NCI-H1092 treated with DMSO at 0.1 percent for 48 hours (cell line): ENCODE measurements around the gene PDXK.

Experiments used
- DNase-seq: peaks from one replicate; lab custom pipeline; 2025; lab: John Stamatoyannopoulos, UW

Gene PDXK

DNA sequence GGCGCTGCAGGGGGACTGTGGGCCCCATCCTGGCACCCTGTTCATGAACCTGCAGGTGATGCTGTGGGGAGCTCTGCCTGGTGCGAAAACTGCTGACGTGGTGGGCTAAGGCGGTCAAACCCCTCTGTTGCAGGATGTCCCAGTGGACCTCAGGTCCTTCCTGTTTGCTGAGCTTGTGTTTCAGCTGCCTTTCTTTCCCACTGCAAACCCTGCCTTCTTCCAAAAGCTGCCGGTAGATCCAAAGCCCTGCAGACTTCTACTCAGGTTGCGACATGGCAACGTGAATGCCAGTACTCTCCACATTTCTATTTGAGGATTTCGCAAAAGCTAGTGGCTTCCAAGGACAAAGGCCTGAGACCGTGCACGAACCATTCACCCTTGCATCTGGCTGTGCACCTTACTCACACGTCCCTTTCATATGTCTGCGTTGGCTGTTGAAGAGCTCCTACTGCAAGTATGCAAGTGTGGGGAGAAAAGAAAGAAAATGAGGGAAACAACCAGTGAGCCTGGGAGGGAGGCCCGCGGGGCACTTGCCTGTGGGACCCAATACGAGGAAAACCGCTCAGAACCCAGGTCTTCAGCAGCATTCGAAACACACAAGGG, 64.3 kb downstream of the PDXK start:
- no peak for DNase-seq

DNA sequence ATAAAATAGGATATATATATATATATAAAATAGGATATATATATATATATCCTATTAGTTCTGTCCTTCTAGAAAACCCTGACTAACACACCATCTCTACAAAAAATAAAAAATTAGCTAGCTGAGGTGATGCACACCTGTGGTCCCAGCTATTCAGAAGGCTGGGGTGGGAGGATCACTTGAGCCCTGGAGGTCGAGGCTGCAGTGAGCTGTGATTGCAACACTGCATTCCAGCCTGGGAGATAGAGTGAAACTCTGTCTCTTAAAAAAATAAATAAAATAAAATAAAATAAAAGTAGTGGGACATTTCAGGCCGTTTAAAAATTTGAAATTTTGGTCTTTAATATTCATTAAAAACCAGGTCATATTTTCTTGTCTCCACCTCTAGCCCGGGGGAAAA, 66.2 kb downstream of the PDXK start:
- DNase-seq = no peak

DNA sequence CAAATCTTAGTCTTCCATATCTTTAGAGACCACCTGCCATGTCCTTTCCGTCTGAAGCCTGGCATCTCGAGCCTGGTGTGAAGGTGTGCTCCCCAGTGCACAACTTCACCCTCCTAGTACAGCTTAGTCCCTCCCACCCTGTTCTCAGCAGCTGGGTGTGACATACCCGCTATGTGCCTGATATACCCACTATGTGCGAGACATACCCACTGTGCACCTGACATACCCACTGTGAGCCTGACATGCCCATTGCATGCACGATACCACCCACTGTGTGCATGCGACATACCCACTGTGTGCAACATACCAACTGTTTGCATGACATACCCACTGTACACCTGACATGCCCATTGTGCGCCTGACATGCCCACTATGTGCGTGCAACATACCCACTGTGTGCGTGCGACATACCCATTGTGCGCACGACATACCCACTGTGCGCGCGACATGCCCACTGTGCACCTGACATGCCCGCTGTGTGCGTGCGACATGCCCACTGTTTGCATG, 67.4 kb downstream of the PDXK start:
- DNase-seq = no peak

GRCh38 chr21:43786807-43787440, 68.0 kb downstream of the PDXK start:
- no peak for DNase-seq

DNA sequence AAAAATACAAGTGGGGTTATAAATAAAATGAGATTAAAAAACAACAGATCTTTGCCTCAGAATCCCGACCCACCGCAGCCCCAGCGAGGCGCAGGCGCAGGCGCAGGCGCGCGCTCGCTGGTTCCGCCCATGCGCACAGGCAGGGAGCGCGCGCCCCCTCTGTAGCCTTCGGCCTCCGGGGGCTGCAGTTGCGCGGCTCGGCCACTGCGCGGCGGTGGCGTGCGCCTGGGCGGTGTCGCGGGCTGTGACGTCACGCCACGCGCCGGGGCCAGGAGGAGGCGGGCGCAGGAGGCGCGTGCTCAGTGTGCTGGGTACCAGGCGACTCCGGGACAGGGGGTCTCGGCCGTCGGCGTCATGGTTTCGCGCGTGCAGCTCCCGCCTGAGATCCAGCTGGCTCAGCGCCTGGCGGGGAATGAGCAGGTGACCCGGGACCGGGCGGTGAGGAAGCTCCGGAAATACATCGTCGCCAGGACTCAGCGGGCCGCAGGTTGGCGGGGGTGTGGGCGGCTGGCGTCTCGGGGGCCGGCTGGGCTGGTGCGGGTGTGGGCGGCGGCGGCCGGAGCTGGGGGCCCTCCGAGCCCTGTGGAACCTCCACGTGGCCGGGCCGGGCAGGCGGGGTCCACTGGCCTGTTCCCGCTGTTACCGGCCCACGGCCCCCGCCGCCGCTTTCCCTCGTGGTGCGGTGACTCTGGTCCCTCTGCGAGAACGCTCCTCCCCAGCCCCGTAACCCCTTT, 70.5 kb downstream of the PDXK start, which contains the start of gene RRP1:
TSS of gene RRP1 (plus strand) at position 302 of the 734 bp plus-strand sequence. CDS start at position 355, 53 bp downstream.
- peak; percentile 93 for DNase-seq

DNA sequence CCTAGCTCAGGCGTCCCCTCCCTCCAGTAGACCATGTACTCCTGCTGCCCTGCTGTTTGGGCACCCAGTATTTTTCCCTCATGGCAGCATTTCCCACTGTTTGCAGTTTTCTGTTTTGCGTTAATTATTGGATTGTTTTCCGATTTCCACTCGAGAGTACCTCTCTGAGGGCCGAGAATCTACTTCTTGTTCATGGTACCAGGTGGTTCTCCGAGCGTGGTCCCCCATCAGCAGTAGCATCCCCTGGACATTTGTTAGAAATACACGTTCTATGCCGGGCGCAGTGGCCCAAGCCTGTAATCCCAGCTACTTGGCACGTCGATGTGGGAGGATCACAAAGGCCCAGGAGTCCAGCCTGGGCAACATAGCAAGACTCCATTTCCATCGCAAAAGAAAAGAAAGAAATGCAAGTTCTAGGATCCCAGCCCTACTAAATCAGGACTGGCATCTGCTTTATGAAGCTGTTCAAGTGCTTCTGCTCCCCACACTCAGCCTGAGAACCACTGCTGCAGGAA, 71.1 kb downstream of the PDXK start:
- no peak for DNase-seq

DNA sequence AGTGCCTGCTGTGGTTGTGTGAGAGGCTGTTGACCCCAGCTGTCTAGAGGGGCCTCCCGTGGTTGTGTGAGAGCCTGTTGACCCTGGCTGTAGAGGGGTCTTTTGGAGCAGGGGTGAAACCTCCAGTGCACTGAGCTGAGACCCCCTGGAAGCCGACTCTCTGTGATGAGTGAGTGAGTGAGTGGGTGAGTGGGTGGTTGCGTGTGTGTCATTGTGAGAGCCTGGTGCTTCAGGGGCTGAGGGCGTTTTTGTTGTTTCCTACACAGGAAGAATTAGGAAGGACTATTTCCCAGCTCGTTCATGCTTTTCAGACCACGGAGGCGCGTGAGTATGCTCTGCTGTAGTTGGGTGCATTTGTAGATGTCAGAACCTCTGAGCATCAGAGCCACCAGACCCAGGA, 73.5 kb downstream of the PDXK start:
- DNase-seq = no peak

GRCh38 chr21:43793243-43793642, 74.3 kb downstream of the PDXK start:
- no peak for DNase-seq

GRCh38 chr21:43794311-43794710, 75.4 kb downstream of the PDXK start:
- no peak for DNase-seq

- DNase-seq = no peak
Measured at GRCh38 chr21:43794857-43795256, 75.9 kb downstream of the PDXK start.

DNA sequence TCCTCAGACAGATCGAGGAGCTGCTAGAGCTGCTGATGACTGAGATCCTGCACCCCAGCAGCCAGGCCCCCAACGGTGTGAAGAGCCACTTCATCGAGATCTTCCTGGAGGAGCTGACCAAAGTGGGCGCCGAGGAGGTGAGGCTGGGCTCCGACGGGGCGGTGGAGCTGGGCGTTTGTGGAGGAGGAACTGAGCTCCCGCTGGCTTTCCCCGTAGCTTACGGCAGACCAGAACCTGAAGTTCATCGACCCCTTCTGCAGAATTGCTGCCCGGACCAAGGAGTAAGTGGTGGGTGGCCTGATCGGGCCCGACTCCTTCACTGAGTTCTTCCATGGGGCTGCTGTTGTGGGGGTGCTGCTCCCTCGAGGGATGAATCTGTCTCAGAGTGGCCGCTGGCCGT, 78.5 kb downstream of the PDXK start:
- no peak for DNase-seq

GRCh38 chr21:43797925-43798715, 79.2 kb downstream of the PDXK start:
- DNase-seq = no peak

GRCh38 chr21:43799301-43799840, 80.4 kb downstream of the PDXK start:
- DNase-seq = no peak

- DNase-seq = no peak
Measured at GRCh38 chr21:43800124-43800523, 81.2 kb downstream of the PDXK start.

DNA sequence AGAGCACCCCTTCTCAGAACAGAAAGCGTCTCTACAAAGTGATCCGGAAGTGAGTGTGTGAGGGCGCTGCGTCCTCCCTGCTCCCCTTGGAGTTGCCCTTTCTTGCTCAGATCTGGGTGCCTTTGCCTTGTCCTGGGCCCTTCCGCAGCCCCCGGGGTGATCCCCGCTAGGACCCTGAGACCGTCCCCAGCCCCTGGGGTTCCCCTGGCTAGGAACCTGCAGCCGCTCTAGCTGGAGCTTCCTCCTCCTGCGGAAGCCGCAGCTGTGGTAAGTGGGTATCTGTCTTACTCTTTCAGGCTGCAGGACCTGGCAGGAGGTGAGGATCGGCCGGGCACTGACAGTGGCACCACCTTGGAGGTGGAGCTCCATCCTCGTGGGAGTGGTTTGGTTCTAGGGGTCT, 81.6 kb downstream of the PDXK start:
- DNase-seq = no peak

- no peak for DNase-seq
Measured at GRCh38 chr21:43801006-43801783, 82.3 kb downstream of the PDXK start.

DNA sequence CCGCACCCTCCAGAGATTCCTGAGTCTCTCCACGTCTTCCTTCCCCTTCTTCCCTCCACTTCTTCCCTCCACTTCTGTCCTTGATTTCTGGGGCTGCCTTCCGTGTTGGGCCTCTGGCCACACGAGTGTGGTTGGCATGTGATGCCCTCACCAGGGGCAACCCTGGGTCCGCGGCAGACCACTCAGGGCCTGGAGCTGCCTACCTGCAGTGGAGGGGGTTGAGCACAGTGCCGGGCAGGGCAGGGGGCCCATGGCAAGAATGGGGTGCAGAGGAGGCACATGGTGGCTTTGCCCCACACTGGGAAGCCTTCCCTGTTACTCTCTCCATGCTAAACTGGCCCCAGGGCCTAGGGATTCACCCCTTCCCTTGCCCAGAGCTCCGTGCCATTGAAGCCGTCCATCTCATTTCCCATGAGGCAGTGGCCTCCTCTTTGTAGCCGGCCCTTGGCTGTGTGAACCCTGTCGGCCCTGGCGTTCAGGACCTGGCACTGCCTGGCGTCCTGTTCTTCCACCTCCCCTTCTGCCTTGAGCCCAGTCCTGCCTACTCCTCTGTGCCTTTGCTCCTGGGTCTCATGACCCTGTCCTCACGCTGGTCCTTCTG, 83.9 kb downstream of the PDXK start:
- no peak for DNase-seq

- DNase-seq = no peak
Measured at GRCh38 chr21:43803558-43804300, 84.8 kb downstream of the PDXK start.

GRCh38 chr21:43805275-43805800, 86.4 kb downstream of the PDXK start:
- DNase-seq = no peak
